Measurements from ENCODE around the gene GRK4.

GRK4 gene

DNA sequence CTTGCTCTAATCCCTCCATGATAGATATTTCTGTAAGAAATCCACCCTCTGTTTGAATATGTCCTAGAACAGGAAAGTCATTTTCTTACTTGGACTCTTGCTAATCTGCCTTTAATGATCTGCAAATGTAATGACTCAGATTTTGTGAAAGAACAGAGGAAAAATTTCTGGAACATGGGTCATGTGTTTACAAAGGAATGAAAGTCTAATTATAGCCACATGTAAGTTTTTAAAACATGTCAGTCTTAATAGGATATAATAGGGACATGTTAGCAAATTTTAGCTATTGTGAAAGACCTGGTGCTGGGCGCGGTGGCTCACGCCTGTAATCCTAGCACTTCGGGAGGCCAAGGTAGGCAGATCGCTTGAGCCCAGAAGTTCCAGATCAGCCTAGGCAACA lies 47.6 kb downstream of the GRK4 start:
- TF ChIP-seq ZFX (IDR thresholded peaks at IDR 0.05; ENCODE audit: borderline replicate concordance) = no peak
- TF ChIP-seq, protein P1, sequence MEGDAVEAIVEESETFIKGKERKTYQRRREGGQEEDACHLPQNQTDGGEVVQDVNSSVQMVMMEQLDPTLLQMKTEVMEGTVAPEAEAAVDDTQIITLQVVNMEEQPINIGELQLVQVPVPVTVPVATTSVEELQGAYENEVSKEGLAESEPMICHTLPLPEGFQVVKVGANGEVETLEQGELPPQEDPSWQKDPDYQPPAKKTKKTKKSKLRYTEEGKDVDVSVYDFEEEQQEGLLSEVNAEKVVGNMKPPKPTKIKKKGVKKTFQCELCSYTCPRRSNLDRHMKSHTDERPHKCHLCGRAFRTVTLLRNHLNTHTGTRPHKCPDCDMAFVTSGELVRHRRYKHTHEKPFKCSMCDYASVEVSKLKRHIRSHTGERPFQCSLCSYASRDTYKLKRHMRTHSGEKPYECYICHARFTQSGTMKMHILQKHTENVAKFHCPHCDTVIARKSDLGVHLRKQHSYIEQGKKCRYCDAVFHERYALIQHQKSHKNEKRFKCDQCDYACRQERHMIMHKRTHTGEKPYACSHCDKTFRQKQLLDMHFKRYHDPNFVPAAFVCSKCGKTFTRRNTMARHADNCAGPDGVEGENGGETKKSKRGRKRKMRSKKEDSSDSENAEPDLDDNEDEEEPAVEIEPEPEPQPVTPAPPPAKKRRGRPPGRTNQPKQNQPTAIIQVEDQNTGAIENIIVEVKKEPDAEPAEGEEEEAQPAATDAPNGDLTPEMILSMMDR (IDR thresholded peaks at IDR 0.05) = no peak
- H3K27ac ChIP-seq = no peak overlapping the region

DNA sequence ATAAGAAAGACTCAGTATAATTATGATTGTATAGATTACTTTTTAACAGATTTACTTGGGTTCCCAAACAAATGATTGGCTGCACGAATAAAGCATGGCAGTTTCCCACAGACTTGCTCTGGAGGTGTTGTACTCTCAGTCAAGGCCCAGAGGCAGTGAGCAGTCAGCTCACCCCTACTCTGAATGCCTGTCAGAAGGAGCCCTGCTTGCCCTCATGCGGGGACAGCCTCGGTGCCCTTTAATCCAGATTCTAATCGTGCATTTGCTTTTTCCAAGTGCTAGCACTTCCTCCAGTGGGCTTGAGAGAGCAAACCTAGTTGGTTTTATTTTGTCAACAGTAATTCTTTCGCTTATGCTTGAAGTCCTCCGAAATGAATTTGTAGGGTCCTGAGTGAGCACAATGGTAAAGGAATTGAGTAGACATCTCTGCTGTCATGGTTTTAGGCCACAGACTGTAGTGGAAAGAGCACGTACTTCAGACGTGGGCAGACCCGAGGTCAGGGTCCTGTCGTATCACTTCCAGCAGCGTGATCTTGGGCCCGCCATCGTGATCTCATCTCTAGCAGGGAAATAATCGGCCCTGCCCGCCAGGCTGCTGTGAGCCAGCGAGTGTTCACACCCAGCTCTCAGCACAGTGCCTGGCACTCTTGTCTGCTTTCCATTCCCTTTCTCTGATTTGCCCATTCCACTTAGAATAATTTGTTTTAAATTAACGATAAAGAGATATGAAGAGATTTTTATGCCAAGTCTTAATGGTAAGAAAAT lies 48.3 kb downstream of the GRK4 start:
- TF ChIP-seq, protein P1 (IDR thresholded peaks at IDR 0.05) = no peak
- no peak for TF ChIP-seq ZFX (IDR thresholded peaks at IDR 0.05; ENCODE audit: borderline replicate concordance)
- no peak overlapping the region for H3K27ac ChIP-seq

DNA sequence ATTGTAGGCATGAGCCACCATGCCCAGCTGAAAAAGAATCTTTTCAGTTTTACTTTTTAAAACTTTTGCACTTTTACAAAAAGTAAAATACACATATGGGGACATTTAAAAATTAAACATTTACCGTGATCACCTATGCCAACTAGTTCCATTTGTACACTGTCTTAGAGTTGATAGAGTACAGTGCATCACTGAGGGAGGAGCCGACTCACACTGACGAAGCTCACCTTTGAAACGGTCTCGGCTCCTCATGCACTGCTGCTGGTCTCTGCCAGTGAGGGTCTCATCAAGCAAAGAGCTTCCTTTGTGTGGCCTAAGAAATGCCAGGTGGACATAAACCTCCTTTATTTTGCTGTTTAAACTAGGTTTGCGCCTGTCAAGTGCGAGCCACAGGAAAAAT lies 50.0 kb downstream of the GRK4 start:
- H3K27ac ChIP-seq = no peak overlapping the region
- TF ChIP-seq, protein P1 (IDR thresholded peaks at IDR 0.05) = no peak
- no peak for TF ChIP-seq ZFX (IDR thresholded peaks at IDR 0.05; ENCODE audit: borderline replicate concordance)

DNA sequence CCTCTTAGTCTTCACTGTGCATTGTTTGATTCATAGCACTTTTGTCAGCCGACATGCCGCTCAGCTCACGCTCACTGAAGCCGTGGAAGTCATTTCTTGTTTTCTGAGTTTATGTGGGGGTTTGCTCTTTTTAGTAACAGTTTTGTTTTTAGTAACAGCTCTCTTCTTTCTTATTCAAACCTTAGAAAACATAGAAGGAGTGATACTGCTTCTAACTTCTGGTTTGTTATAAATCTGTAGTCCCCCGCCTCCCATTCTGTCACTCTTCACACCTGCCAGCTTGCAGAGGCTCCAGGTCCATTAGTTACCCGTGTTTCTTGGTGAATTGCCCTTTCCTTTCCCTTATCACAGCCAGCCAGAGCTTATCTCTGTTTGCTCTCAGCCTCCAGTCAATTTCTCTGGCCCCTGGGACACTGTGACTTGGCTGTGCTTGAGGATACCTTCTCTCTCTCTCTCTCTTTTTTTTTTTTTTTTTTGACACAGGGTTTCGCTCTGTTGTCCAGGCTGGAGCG lies 50.5 kb downstream of the GRK4 start:
- no peak overlapping the region for H3K27ac ChIP-seq
- no peak for TF ChIP-seq ZFX (IDR thresholded peaks at IDR 0.05; ENCODE audit: borderline replicate concordance)
- TF ChIP-seq, protein P1 (IDR thresholded peaks at IDR 0.05) = no peak

DNA sequence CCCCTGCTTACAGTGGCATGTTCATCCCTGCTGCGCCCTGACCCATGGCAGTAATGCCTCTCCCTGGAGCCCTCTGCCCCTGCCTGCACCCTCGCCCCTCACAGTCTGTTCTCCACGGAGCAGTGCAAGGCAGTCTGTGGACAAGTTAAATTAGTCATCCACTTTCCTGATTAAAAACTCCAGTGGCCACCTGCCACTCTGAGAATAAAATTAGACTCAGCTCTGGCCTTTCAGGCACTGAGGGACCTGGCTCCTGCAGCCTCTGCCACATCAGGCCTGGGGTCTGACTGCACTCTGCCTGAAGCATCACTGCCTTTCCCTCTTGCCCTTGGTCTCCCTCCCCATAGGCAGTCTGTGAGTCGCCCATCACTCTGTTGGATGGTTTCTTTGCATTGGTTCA lies 53.6 kb downstream of the GRK4 start:
- H3K27ac ChIP-seq = no peak overlapping the region
- no peak for TF ChIP-seq ZFX (IDR thresholded peaks at IDR 0.05; ENCODE audit: borderline replicate concordance)
- TF ChIP-seq, protein P1 (IDR thresholded peaks at IDR 0.05) = no peak

DNA sequence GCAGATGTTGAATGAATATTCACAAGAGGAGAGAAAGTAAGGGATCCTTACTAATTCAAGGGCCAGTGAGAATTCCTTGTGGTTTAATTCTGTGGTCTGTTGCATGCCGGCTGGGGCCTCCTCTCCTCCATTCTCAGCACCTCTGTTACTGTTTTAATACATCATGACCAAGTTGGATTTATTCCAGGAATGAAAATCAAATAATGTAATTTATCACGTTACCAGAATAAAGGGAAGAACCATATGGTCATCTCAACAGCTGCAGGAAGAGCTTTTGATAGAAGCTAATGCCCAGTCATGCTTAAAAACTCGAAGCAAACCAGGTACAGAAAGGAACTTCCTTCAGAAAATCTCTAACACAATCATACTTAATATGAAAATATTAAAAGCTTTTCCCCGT lies 54.1 kb downstream of the GRK4 start:
- TF ChIP-seq ZFX (IDR thresholded peaks at IDR 0.05; ENCODE audit: borderline replicate concordance) = no peak
- TF ChIP-seq, protein P1 (IDR thresholded peaks at IDR 0.05) = no peak
- no peak overlapping the region for H3K27ac ChIP-seq

DNA sequence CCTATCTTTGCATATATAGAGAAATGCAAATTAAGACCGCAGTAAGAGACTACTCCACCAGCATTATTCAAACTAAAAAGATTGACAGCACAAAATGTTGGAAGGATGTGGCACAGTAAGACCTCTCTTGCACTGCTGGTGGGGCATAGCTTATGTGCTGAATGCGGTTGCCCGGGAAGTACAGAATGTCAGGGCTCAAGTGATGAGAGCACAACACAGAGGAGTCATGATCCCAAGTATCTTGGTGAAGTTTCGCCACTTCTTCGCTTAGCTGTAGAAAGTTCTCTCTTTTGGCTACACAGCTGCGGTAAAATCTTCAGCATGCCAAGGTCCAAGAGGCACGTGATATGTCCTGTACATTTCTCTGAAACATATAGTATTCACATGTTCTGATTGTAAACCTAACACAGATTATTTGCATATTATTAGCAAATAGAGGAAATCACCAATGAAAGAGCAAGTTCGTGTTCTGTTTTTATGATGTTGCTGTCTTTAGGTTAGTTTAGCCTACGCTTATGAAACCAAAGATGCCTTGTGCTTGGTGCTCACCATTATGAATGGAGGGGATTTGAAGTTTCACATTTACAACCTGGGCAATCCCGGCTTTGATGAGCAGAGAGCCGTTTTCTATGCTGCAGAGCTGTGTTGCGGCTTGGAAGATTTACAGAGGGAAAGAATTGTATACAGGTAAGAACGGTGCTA lies 55.9 kb downstream of the GRK4 start:
- TF ChIP-seq, protein P1 (IDR thresholded peaks at IDR 0.05) = no peak
- TF ChIP-seq ZFX (IDR thresholded peaks at IDR 0.05; ENCODE audit: borderline replicate concordance) = no peak
- no peak overlapping the region for H3K27ac ChIP-seq

Data from 22Rv1 (cell line).